ENCODE results near the gene GHRL.

DNA sequence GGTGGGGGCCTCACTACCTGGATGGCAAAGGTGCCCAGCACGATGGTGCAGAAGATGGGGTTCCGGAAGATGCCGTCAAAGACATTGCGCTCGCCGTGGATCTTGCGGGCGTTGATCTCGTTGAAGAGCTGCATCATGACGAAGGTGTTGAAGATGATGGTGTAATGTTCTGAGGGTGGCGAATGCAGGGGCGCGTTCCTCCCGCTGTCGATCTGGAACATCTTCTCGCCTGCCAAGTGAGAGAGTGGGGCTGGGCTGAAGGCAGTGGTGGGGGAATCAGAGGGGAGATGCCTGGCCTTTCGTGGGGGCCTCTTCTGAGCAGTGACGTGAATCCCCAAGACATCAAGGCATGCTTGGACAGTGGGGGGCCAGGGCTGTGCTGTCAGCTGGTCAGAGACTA, 47.7 kb upstream of the GHRL start:
- TF ChIP-seq, protein P1, sequence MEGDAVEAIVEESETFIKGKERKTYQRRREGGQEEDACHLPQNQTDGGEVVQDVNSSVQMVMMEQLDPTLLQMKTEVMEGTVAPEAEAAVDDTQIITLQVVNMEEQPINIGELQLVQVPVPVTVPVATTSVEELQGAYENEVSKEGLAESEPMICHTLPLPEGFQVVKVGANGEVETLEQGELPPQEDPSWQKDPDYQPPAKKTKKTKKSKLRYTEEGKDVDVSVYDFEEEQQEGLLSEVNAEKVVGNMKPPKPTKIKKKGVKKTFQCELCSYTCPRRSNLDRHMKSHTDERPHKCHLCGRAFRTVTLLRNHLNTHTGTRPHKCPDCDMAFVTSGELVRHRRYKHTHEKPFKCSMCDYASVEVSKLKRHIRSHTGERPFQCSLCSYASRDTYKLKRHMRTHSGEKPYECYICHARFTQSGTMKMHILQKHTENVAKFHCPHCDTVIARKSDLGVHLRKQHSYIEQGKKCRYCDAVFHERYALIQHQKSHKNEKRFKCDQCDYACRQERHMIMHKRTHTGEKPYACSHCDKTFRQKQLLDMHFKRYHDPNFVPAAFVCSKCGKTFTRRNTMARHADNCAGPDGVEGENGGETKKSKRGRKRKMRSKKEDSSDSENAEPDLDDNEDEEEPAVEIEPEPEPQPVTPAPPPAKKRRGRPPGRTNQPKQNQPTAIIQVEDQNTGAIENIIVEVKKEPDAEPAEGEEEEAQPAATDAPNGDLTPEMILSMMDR (IDR thresholded peaks at IDR 0.05): no peak
- no peak for TF ChIP-seq POLR2A (IDR thresholded peaks at IDR 0.05)

Measured in adrenal gland (tissue), 5 donors.